Daoy (cell line): ENCODE data around the gene PRKG1. TPM values are rescaled to one million over a fixed set of nuclear protein-coding genes. Genes with fewer than 3 reads are reported as not detected.
"Not testable (repeated sequence)": the region's sequence is repeated elsewhere in the genome, so short reads cannot be mapped to it uniquely, and the experiment has no call there.

Experiments used
- DNase-seq: peaks from one replicate; pipeline ENCODE4 v3.0.0-alpha.2; 2015; ENCODE audit warnings: low read depth
- total RNA-seq: library from RNA; depleted of rRNA; stranded (reverse); fragments of >200 nt; shearing (Covaris generic); gene quantifications from 2 replicates; pipeline ENCODE4 v1.2.3, GENCODE V29; 2014

The PRKG1 gene
- total RNA-seq, 1 experiment from 2014 or later, result 1.5 TPM

DNA sequence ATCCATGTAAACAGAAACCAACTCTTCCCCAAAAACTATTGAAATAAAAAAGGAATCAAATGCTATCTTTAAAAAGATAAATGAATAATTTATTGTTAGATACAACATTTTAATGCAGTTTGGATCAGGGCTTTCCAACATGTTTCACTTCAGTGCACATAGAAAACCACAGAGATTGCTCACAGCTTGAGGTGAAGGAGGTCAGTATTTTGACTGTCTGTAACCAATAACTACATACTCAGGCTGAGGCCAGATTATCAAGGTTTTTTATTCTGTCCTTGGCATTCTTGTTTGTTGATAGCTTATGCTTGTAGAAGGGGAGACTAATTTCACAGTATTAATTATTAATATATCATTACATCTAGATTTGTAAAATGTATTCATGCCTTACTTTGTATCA lies 195.5 kb downstream of the PRKG1 start:
- DNase-seq, result peak; percentile 13

DNA sequence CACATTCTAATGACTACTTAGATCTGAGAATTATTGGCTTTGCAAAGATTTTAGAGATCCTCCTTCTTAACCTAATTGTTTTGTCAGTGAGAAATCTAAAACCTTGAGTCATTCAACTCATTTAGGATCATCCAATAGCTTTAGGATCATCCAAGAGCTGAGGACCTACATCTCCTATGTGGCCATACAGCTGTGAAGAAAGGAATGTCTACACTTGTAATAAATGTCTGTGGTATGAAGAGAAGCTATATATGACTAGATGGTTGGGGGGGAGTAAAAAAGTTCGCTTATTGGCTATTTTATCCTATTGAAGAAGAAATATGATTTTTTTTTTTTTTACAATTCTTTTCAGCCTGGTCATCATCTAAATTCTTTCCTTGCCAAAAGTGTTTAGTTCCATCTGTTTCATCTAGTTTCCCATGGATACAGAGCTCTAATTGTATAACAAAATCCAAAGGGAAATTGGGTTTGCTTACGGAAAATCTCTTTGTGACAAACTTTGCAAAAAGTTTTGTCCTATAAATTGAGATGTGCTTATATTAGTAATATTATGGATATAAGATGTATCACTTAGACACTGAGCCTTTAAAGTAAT lies 196.7 kb downstream of the PRKG1 start:
- DNase-seq, result no peak

DNA sequence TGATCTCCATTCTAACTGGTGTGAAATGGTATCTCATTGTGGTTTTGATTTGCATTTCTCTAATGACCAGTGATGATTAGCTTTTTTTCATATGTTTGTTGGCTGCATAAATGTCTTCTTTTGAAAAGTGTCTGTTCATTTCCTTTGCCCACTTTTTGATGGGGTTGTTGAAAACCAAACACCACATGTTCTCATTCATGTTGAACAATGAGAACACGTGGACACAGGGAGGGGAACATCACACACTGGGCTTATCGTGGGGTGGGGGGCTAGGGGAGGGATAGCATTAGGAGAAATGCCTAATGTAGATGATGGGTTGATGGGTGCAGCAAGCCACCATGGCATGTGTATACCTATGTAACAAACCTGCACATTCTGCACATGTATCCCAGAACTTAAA lies 197.8 kb downstream of the PRKG1 start:
- not testable (repeated sequence) for DNase-seq

DNA sequence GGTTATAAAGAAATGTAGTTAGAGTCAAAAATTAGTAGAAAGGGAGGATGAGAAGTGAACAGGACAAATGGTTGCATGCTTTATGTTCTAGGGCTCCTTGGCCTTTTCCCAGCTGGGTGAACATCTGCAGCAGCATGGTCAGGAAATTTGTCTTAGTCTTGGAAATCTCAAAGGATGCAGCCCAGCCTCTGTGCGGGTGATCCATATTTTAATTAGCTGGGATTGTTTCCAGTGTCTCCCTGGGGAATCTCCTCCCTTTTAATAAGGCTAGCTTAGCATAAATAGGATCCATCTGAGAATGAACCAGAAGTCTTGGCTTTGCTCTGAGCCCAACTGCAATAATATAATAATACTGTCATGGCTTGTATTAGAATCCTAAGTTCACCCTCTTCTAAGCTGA lies 198.3 kb downstream of the PRKG1 start:
- no peak for DNase-seq

DNA sequence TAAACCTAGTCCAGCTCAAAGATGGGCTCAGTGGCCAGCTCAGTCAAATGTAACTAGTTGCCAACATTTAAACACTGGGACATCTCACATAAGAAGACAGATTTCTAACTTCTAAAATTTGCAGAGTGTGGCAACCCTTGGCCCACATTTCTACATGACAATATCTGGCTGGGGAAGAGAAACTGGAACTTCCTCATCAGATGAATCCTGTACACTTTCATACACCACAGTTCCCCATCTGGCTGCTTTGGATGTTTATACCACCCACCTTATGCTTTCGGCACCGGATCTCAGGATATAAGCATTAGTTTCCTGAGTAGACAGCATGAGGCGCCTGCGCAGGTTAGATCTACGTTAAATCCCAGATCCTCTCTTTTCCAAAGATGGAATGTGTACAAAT lies 199.3 kb downstream of the PRKG1 start:
- DNase-seq, result no peak

DNA sequence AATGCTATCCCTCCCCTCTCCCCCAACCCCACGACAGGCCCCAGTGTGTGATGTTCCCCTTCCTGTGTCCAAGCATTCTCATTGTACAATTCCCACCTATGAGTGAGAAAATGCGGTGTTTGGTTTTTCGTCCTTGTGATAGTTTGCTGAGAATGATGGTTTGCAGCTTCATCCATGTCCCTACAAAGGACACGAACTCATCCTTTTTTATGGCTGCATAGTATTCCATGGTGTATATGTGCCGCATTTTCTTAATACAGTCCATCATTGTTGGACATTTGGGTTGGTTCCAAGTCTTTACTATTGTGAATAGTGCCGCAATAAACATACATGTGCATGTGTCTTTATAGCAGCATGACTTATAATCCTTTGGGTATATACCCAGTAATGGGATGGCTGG lies 201.8 kb downstream of the PRKG1 start:
- DNase-seq, result not testable (repeated sequence)

DNA sequence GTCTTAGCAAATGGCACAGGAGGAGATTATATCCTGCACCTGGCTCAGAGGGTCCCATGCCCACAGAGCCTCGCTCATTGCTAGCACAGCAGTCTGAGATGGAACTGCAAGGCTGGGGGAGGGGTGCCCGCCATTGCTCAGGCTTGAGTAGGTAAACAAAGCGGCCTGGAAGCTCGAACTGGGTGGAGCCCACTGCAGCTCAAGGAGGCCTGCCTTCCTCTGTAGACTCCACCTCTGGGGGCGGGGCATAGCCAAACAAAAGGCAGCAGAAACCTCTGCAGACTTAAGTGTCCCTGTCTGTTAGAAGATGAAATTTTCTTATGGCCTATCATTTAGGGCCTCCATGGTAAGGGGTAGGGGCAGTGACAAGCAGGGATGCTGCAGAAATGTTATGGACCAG lies 207.1 kb downstream of the PRKG1 start:
- not testable (repeated sequence) for DNase-seq

DNA sequence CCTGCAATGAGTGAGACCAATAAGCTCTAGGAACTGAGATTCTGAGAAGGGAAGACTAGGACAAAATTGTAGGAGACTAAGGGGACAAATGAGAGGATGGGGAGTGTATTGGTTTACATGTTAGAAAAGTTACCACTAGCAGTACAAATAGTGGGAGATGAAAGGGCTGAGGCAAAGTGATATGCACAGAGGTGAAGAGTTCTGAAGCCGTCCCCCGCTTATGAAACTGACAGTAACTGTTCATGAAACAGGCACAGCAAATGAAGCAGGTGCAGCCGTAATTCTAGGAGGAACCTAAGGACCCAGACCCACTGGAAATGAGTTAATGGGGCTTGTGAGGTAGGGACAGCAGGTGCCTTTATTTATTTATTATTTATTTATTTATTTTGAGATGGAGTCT lies 211.3 kb downstream of the PRKG1 start:
- no peak for DNase-seq

DNA sequence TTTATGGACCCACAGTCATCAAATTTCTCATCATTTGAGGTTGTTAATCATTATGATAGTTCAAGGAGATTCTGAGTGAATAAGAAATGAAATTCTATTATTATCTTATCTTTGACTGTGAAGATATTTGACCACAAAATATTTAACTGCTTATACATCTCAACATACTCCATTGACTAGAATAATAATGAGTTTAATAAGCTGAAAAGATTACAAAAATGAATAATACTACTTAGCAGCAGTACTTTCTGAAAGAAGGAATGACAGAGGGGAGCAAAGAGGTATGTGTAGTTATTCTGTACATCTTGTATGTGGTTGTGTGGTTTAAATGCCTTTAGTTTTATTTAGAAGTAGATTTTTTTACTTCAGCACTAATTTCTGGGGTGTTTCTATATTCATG lies 214.2 kb downstream of the PRKG1 start:
- no peak for DNase-seq

DNA sequence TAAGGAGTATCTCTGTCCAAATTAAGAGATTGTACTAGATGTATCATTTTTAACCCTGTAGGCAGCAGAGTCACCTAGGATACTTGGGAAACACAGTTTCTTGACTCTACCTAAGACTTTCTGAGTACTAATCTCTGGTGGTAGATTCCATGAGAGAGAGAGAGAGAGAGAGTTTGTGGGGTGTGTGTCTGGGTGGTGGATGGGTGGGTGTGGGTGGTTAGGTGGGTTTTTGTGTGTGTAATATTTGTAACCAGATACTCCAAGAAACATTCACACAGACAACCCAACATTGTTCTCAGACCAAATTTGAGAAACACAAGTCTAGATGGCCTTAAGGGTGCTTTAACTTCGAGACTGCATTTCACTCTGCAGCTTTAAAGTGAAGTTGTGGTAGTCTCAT lies 215.2 kb downstream of the PRKG1 start:
- no peak for DNase-seq

DNA sequence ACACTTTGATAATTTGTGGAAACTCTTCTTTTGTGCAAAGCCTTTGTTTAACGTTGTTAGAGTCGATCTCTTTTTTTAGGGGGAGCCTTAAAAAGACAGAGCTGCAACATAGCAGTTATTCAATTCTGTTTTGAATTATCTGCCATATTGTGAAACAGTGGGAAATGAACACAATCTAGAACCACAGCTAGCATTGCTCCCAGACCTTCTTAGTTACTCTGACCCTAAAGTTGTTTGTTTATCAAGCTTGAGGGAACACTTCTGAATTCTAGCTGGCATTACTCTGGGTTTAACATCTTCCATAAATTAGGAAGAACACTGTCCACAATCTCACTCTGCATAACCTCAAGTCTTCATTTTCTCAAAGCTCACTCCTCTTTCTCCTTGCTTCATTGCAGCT lies 217.7 kb downstream of the PRKG1 start:
- no peak for DNase-seq

DNA sequence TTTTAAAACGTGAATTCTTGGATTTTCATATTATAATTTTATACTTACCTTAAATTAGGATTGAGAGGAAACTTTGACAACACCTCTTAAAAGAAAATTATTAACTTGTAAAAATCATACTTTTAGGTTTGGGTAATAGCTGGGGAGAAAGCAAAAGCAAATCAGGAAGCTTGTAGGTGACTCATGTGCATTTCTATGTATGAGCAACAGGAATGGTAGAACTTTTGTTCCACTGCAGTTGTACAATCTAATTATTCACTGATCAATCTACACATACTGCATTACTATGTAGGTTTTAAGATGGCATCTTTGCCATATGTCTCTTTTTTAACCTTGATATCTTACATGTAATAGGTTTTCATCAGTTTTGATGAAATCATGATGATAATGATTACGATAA lies 223.2 kb downstream of the PRKG1 start:
- no peak for DNase-seq

DNA sequence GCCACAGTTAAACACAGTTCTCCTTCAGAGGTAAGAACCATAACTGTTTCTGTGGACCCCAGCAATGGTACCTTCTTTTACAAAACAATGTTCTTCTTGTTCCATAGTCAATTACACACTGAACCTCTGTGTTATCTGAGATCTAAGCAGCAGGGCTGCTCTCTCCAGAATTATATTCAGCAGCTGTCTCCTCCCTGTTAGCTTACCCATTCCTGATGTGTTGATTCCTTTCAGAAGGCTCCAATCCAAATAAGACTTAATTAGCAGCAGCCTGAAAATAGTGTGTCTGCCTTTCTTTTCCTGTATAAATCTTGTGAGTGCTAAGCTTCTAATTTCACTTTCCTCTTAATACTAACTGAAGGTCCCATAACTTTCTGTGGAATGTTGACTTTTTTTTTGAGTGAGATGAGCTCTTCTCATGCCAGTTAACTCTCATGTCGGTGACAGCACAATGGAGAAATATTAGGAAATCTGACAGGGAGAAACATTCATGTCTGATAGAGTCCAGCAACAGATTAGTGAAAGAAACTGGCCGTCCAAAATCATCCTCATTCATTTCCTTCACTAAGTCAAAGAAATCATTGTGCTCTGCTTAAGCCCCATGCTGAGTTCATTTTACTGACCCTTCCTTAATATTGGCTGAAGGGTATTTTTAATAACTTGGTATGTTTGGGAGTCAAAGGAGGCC lies 226.5 kb downstream of the PRKG1 start:
- DNase-seq, result no peak

DNA sequence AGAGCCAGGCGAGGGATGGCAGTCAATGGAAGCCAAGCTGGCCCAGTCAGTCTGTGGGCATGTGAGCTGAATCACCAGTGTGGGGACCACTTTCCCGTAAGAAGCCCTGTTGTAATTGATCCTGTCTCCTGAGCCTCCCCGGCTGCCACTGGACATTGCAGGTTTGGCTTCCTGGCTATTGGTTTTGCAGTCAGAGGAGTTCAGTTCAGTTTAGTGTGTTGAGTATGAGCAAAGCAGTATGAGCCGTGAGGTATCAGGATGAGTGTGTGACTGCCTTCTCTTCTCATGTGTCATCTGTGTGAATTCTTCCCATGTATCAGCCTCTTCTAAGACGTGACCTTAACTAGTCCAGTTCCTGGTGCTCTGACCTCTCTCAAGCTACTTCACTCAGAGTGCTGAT lies 227.4 kb downstream of the PRKG1 start:
- no peak for DNase-seq

DNA sequence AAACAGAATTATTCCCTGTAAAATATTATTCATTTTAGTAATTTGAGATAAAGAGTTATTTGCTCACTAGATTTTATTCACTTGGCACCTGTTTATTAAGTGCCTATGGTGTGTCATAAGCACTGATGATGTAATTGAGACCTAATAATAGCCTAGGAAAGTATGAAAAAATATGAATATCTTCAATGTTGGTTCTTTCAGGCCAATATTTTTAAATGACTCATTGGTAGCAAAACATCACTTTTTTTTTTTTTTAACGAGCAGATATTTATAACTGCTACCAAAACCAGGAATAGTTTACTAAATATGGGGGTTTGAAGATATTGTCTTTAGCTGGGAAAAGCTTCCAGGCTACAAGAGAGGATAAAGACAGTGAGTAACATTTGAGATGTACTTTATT lies 228.0 kb downstream of the PRKG1 start:
- DNase-seq, result no peak

DNA sequence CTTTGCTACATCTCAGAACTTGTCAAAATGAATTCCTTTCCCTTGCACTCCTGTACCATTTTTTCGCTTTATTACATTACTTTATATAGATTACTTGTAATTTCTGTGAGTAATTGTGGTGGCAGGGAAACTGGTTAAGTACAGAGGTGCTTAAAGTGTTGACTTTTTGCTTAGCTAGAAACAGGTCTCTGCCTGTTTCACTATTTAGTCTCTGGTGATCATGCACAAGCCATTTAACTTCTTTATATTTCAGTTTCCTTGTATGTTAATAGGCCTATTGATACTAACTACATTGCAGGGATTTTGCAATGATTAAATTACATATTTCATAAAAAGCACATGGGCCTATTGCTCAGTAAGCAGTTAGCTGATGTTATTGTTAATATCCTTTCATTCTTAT lies 233.8 kb downstream of the PRKG1 start:
- no peak for DNase-seq

DNA sequence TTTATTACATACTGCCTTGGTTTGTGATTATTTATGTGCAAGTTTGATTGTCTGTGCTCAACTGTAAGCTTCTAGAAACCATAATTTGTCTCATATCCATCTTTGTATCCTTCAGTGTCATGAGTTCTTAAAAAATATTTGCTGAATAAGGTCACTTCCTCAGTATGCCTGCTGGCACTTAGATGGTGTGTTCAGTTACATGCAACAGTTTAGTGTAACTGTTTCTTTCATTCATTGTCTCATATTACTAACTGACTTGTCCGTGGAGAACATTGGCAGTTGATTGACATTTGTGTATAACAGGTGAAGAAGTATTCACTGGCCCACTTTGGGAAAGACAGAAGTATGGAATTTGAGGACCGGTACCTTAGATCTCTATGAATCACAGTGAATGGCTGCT lies 236.9 kb downstream of the PRKG1 start:
- DNase-seq, result no peak

DNA sequence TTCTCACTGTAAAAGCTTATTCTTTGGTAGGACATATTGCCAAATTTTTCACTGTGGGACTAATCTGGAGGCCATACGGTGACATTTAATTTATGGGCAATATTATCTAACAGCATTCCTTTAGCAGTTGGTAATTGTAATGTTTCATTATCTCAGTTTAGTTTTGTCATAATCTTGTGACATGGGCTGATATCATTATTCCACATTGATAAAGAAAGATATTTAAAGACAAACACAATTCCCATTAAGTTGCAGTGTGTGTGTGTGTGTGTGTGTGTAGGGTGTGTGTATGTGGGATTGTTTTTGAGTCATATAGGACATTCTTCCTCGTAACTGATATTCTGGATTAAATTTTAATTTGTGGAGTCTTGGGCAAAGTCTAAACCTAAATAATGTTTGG lies 238.5 kb downstream of the PRKG1 start:
- no peak for DNase-seq

DNA sequence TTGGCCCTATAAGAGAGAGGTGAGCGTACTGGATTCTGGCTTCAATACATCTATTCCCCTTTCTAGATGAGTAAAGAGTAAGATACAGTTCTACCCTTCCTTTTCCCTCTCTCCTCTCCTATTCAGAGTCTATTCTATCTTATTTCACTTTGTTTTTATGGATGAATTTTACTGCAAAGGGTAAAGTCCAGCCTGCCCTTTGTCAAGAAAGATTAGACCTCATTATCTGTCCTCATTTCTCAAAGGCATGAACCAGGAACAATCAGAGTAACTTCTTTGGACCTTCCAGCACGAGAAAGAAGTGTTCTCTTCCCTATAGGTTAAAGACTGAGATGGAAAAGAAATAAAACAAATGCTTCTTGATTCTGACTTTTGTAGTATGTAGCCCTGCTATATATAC lies 239.0 kb downstream of the PRKG1 start:
- DNase-seq, result no peak

DNA sequence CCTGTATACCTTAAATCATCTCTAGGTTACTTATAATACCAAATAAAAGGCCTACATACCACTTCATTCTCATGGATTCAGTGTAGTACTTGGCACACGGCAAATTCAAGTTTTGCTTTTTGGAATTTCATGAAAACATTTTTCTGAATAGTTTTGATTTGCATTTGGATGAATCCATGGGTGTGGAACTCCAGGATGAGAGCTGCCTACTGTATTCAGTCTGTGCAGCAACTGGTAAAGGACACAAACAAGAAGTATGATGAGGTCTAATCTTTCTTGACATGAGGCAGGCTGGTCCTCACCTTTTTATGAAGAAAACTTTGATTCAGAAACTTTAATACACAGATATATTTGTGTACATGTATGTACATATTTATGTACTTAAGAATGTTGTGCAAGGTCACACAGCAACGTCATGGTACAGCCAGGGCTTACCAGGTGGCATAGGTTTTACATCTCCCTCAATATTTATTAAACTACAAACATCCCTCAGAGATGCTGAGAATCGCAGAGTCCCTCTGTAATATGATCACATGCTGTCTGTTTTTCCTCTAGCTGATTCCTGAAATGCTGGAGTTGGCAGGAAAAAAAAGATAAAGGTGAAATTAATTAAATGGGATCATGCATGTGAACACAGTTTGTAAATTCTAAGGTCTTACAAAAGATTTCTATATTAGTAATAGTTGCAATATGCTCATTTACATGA lies 239.6 kb downstream of the PRKG1 start:
- no peak for DNase-seq

DNA sequence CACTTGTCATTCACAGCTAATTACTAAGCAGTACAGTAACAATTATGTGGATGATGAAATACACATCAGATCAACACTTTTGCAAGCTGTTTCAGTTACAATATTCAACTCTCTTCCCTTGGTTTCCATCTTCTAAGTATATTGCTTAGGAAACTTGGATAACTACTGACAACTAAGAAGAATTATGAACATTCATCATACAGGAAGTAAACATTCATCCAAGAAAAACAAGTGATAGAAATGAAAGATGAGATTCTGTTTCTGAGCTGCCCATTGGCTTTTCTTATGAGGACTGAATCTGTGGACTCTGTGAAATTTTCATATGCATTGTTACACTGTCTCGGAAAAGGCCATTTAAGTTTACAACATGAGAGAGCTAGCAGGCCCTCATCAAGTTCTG lies 240.2 kb downstream of the PRKG1 start:
- no peak for DNase-seq

DNA sequence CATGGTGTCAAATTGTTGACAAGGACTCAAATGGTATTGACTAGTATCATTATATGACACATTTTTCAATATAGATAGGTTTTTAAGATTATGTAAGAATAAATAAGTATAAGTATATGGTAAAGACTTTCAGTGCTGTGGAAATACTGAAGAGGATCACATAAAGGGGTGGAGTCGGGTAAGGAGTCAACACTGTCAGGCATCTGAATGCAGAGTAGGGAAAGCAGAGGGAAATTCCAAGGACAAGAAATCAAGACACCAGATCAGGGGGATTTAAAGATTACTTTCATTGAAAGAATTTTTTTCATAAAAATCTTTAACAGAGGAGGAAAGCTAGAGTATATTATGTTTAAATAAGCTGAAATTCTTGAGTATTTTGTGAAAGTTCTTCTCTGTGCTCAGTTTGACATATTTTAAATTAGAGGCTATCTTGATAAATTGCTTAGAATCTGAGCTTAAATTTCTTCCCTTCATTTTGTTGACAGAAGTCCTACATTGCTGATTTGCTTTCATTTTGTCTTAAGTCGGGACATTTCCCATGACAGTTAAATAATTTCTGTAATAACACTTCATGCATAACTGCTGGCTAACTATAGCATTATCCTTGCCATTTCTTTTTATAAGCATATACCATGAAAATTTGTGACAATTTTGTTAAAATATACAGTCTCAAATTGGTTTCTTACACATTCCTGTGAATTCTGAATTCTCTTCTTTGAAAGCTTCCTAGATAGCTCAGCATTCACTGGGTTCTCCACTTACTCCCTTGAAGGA lies 244.3 kb downstream of the PRKG1 start:
- DNase-seq, result no peak

DNA sequence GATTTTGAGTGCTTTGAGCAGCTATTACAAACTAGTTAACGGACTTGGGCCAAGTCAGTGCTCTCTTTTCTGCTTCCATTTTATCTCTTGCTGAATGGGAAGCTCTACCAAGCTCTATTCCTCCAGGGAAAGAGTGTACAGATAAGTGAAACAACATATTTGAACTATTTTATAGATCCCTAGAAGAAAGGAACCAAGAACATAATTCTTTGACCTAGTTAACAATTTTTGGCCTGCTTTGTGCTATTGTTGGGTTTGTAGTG lies 244.8 kb downstream of the PRKG1 start:
- no peak for DNase-seq
